ENCODE measurements around the gene GAREM2. TPM values are rescaled to one million over a fixed set of nuclear protein-coding genes. Genes with fewer than 3 reads are reported as not detected.

Gene GAREM2
- total and polyA plus RNA-seq, 4 experiments from 2014 or later: 0.14 to 3.6 (median 2.7) TPM

GRCh38 chr2:26175466-26176278 is 2.8 kb downstream of the GAREM2 start:
- Histone ChIP-seq H3K27ac (ENCODE audit: low read depth, low read length) (no peak overlapping the region), H3K9me3 (ENCODE audit: control insufficient read depth in 1 of 2, low read length in 2 of 2) (no peaks in the 10 kb centered on the region), H3K4me1 (ENCODE audit: insufficient read depth, low read length) (peaks cover 18% of the 10 kb centered on the region), H3K4me3 (ENCODE audit: low read length in 2 of 2) (no peak overlapping the region), H3K36me3 (ENCODE audit: insufficient read depth, low read length) (no peaks in the 10 kb centered on the region), H3K27me3 (ENCODE audit: insufficient read depth, low read length) (peaks cover 14% of the 10 kb centered on the region)
- no peak for DNase-seq
- no peaks in the 10 kb centered on the region for H3K9me3 Mint-ChIP-seq
- H3K27me3 Mint-ChIP-seq: peaks cover 26 to 42% of the 10 kb centered on the region in 2 donors
- intact Hi-C loops (cut with micrococcal nuclease): no loop called here
- peak overlapping the region in 1 of 8 donors; percentile 57 for H3K4me3 Mint-ChIP-seq
- CTCF ChIA-PET (ENCODE audit: partially characterized antibody): interaction anchor here (1.3 to 3.1 kb wide), 2 partner anchors 9 to 12 kb away, joined by 3 to 17 read pairs; no protein-coding TSS in a partner anchor
- POLR2A ChIA-PET (ENCODE audit: partially characterized antibody): interaction anchor here (1.8 kb wide), 1 partner anchor 9 kb away, joined by 11 read pairs; no protein-coding TSS in a partner anchor
- peaks cover 0 to 1% of the 10 kb centered on the region in 2 donors for H3K36me3 Mint-ChIP-seq
- no peak overlapping the region for H3K27ac Mint-ChIP-seq
- peaks cover 7 to 28% (median 21%) of the 10 kb centered on the region in 4 donors for H3K4me1 Mint-ChIP-seq

DNA sequence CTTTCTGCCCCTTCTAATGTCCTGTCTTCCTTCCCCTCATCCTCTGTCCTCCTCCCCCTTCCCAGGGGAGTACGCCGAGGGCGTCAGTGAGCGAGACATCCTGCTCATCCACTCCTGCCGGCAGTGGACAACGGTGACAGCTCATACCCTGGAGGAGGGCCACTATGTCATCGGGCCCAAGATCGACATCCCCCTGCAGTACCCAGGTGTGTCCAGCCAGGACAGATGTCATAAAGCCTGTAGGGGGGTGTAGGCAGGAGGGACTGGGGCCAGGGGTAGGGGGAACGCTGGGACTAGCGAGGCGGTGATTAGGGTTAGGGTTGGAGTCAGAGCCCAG is 3.4 kb downstream of the GAREM2 start:
- H3K9me3 ChIP-seq (ENCODE audit: control insufficient read depth in 1 of 2, low read length in 2 of 2): no peaks in the 10 kb centered on the region
- H3K27ac ChIP-seq (ENCODE audit: low read depth, low read length): no peak overlapping the region
- Mint-ChIP-seq H3K27ac (no peak overlapping the region), H3K9me3 (no peaks in the 10 kb centered on the region), H3K36me3 (peaks cover 0 to 1% of the 10 kb centered on the region in 2 donors), H3K27me3 (peaks cover 28 to 45% of the 10 kb centered on the region in 2 donors), H3K4me3 (no peak overlapping the region), H3K4me1 (peaks cover 7 to 28% (median 21%) of the 10 kb centered on the region in 4 donors)
- intact Hi-C loops (cut with micrococcal nuclease): no loop called here
- H3K4me1 ChIP-seq (ENCODE audit: insufficient read depth, low read length): peaks cover 18% of the 10 kb centered on the region
- CTCF ChIA-PET (ENCODE audit: partially characterized antibody): interaction anchor here (1.3 to 3.1 kb wide), 2 partner anchors 9 to 11 kb away, joined by 3 to 17 read pairs; no protein-coding TSS in a partner anchor
- DNase-seq: no peak
- H3K4me3 ChIP-seq (ENCODE audit: low read length in 2 of 2): no peak overlapping the region
- POLR2A ChIA-PET (ENCODE audit: partially characterized antibody): no interaction called here
- H3K36me3 ChIP-seq (ENCODE audit: insufficient read depth, low read length): no peaks in the 10 kb centered on the region
- H3K27me3 ChIP-seq (ENCODE audit: insufficient read depth, low read length): peaks cover 14% of the 10 kb centered on the region

- Mint-ChIP-seq H3K9me3 (no peaks in the 10 kb centered on the region), H3K36me3 (peaks cover 0 to 1% of the 10 kb centered on the region in 2 donors), H3K4me3 (peak overlapping the region in 1 of 8 donors; percentile 52), H3K27ac (peak overlapping the region in 1 of 7 donors; percentile 41), H3K27me3 (peaks cover 25 to 41% of the 10 kb centered on the region in 2 donors), H3K4me1 (peaks cover 7 to 20% (median 16%) of the 10 kb centered on the region in 4 donors)
- no peak for DNase-seq
- intact Hi-C loops (cut with micrococcal nuclease): no loop called here
- Histone ChIP-seq H3K27ac (ENCODE audit: low read depth, low read length) (no peak overlapping the region), H3K4me3 (ENCODE audit: low read length in 2 of 2) (no peak overlapping the region), H3K4me1 (ENCODE audit: insufficient read depth, low read length) (peaks cover 16% of the 10 kb centered on the region), H3K9me3 (ENCODE audit: control insufficient read depth in 1 of 2, low read length in 2 of 2) (no peaks in the 10 kb centered on the region), H3K27me3 (ENCODE audit: insufficient read depth, low read length) (peaks cover 12% of the 10 kb centered on the region), H3K36me3 (ENCODE audit: insufficient read depth, low read length) (no peaks in the 10 kb centered on the region)
- POLR2A ChIA-PET (ENCODE audit: partially characterized antibody): no interaction called here
- CTCF ChIA-PET (ENCODE audit: partially characterized antibody): no interaction called here
These were observed 4.2 kb downstream of the GAREM2 start for GRCh38 chr2:26177122-26177521.

GRCh38 chr2:26178246-26178645 is 5.4 kb downstream of the GAREM2 start:
- peaks cover 7 to 17% (median 13%) of the 10 kb centered on the region in 4 donors for H3K4me1 Mint-ChIP-seq
- H3K27ac ChIP-seq (ENCODE audit: low read depth, low read length): no peak overlapping the region
- DNase-seq: no peak
- H3K4me3 ChIP-seq (ENCODE audit: low read length in 2 of 2): no peak overlapping the region
- H3K9me3 Mint-ChIP-seq: no peaks in the 10 kb centered on the region
- CTCF ChIA-PET (ENCODE audit: partially characterized antibody): interaction anchor here (1.3 kb wide), 1 partner anchor 10 kb away, joined by 5 read pairs; no protein-coding TSS in a partner anchor
- peaks cover 25 to 38% of the 10 kb centered on the region in 2 donors for H3K27me3 Mint-ChIP-seq
- no peaks in the 10 kb centered on the region for H3K9me3 ChIP-seq (ENCODE audit: control insufficient read depth in 1 of 2, low read length in 2 of 2)
- intact Hi-C loops (cut with micrococcal nuclease): no loop called here
- peaks cover 14% of the 10 kb centered on the region for H3K4me1 ChIP-seq (ENCODE audit: insufficient read depth, low read length)
- no peak overlapping the region for H3K27ac Mint-ChIP-seq
- H3K4me3 Mint-ChIP-seq: peak overlapping the region in 5 of 8 donors; percentile 21 to 80 (median 53)
- H3K27me3 ChIP-seq (ENCODE audit: insufficient read depth, low read length): peaks cover 10% of the 10 kb centered on the region
- H3K36me3 ChIP-seq (ENCODE audit: insufficient read depth, low read length): no peaks in the 10 kb centered on the region
- H3K36me3 Mint-ChIP-seq: no peaks in the 10 kb centered on the region
- POLR2A ChIA-PET (ENCODE audit: partially characterized antibody): no interaction called here

DNA sequence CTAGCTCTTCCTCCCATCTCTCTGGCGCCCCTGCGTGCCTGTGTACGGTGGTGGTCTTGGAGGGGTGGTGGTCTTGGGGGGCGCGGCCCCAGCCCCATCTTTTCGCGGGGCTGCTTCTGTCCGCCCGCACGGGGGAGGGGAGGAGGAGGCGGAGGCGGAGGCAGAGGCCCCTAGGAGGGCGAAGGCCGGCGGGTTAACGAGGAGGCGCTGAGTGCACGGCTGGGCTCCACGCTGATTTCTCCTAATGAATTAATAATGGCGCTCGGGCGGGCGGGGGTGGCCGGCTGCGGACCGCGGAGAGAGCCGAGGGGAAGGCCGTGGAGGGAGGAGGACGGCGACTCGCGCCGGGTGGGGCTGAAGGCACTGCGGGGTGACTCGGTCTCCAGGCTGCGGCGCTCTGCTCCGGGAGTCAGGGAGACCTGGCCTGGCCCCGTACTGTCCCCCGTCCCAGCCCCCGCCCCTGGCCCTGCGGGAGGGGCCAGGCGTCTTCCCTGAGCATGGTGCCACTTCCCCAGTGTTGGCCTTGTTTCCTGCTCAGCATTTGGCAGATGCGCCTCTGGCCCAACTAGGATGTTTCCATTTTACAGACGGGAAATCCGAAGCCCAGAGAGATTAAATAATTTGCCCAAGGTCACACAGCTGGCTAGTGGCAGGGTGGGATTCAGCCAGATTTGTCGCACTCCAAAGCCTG is 6.0 kb downstream of the GAREM2 start:
- ChIA-PET POLR2A (ENCODE audit: partially characterized antibody) (no interaction called here), CTCF (ENCODE audit: partially characterized antibody) (interaction anchor here (1.3 kb wide), 1 partner anchor 10 kb away, joined by 5 read pairs; no protein-coding TSS in a partner anchor)
- peak overlapping the region in 1 of 2 donors; percentile 20 for H3K4me3 ChIP-seq (ENCODE audit: low read length in 2 of 2)
- Mint-ChIP-seq H3K9me3 (no peaks in the 10 kb centered on the region), H3K27me3 (peaks cover 25 to 38% of the 10 kb centered on the region in 2 donors), H3K4me3 (peak overlapping the region; percentile 61 to 81 (median 70)), H3K4me1 (peaks cover 10 to 21% (median 17%) of the 10 kb centered on the region in 4 donors), H3K27ac (peak overlapping the region in 1 of 7 donors; percentile 10), H3K36me3 (peaks cover 0 to 2% of the 10 kb centered on the region in 2 donors)
- no peak overlapping the region for H3K27ac ChIP-seq (ENCODE audit: low read depth, low read length)
- H3K27me3 ChIP-seq (ENCODE audit: insufficient read depth, low read length): peaks cover 7% of the 10 kb centered on the region
- H3K4me1 ChIP-seq (ENCODE audit: insufficient read depth, low read length): peaks cover 12% of the 10 kb centered on the region
- H3K9me3 ChIP-seq (ENCODE audit: control insufficient read depth in 1 of 2, low read length in 2 of 2): no peaks in the 10 kb centered on the region
- DNase-seq: no peak
- intact Hi-C loops (cut with micrococcal nuclease): no loop called here
- no peaks in the 10 kb centered on the region for H3K36me3 ChIP-seq (ENCODE audit: insufficient read depth, low read length)

GRCh38 chr2:26179446-26179913 is 6.6 kb downstream of the GAREM2 start:
- intact Hi-C loops (cut with micrococcal nuclease): no loop called here
- Mint-ChIP-seq H3K4me1 (peaks cover 7 to 20% (median 15%) of the 10 kb centered on the region in 4 donors), H3K36me3 (peaks cover 0 to 2% of the 10 kb centered on the region in 2 donors), H3K27me3 (peaks cover 21 to 35% of the 10 kb centered on the region in 2 donors), H3K27ac (peak overlapping the region in 1 of 7 donors; percentile 10), H3K4me3 (peak overlapping the region; percentile 57 to 81 (median 70)), H3K9me3 (no peaks in the 10 kb centered on the region)
- no peak for DNase-seq
- no peaks in the 10 kb centered on the region for H3K9me3 ChIP-seq (ENCODE audit: control insufficient read depth in 1 of 2, low read length in 2 of 2)
- ChIA-PET CTCF (ENCODE audit: partially characterized antibody) (no interaction called here), POLR2A (ENCODE audit: partially characterized antibody) (no interaction called here)
- peaks cover 10% of the 10 kb centered on the region for H3K4me1 ChIP-seq (ENCODE audit: insufficient read depth, low read length)
- peaks cover 1% of the 10 kb centered on the region for H3K27me3 ChIP-seq (ENCODE audit: insufficient read depth, low read length)
- no peaks in the 10 kb centered on the region for H3K36me3 ChIP-seq (ENCODE audit: insufficient read depth, low read length)
- H3K4me3 ChIP-seq (ENCODE audit: low read length in 2 of 2): peak overlapping the region in 1 of 2 donors; percentile 20
- H3K27ac ChIP-seq (ENCODE audit: low read depth, low read length): no peak overlapping the region

DNA sequence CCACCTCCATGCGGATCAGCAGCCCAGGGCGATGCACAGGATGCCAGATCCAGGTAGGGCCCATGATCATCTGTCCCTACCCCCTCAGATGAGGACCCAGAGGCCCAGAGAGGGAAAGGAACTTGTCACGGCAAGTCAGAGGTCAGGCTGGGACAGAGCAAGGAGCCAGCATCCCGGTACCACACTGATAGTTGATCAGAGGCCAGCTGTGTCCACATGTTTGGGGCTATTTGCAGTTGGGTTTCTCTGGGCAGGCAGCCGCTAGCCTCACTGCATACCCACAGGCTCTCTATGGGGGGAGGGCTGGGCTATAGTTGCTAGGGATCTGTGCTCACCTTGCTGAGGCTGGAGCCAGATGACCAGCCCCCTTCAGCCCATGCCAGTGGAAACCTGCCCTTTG is 9.6 kb downstream of the GAREM2 start:
- Mint-ChIP-seq H3K9me3 (no peaks in the 10 kb centered on the region), H3K4me3 (peak overlapping the region in 2 of 8 donors; percentile 31 to 54), H3K4me1 (peaks cover 14 to 32% (median 21%) of the 10 kb centered on the region in 4 donors), H3K27ac (no peak overlapping the region), H3K36me3 (peaks cover 0 to 5% of the 10 kb centered on the region in 2 donors), H3K27me3 (peaks cover 11 to 21% of the 10 kb centered on the region in 2 donors)
- Histone ChIP-seq H3K27ac (ENCODE audit: low read depth, low read length) (no peak overlapping the region), H3K4me1 (ENCODE audit: insufficient read depth, low read length) (peaks cover 25% of the 10 kb centered on the region), H3K4me3 (ENCODE audit: low read length in 2 of 2) (no peak overlapping the region), H3K36me3 (ENCODE audit: insufficient read depth, low read length) (no peaks in the 10 kb centered on the region), H3K9me3 (ENCODE audit: control insufficient read depth in 1 of 2, low read length in 2 of 2) (no peaks in the 10 kb centered on the region), H3K27me3 (ENCODE audit: insufficient read depth, low read length) (no peaks in the 10 kb centered on the region)
- intact Hi-C loops (cut with micrococcal nuclease): no loop called here
- DNase-seq: no peak
- ChIA-PET CTCF (ENCODE audit: partially characterized antibody) (no interaction called here), POLR2A (ENCODE audit: partially characterized antibody) (no interaction called here)
